HG02870 (cell line): ENCODE measurements around the gene CDH22.

Experiments
- ATAC-seq: cut with Tn5 transposase; IDR thresholded peaks from one replicate; pipeline ENCODE4 v1.9.1; 2021; ENCODE audit warnings: mild to moderate bottlenecking, moderate library complexity; ENCODE audit not compliant: unreplicated experiment

CDH22 gene

GRCh38 chr20:46302106-46302505 lies 6.2 kb downstream of the CDH22 start:
- ATAC-seq = no peak

- no peak for ATAC-seq
Observed at GRCh38 chr20:46300281-46300680, 8.0 kb downstream of the CDH22 start.

- ATAC-seq = no peak
Observed at GRCh38 chr20:46299078-46299477, 9.2 kb downstream of the CDH22 start.

- no peak for ATAC-seq
Observed at GRCh38 chr20:46298374-46298773, 9.9 kb downstream of the CDH22 start.

GRCh38 chr20:46296526-46297250 lies 11.6 kb downstream of the CDH22 start:
- no peak for ATAC-seq

GRCh38 chr20:46293084-46293483 lies 15.2 kb downstream of the CDH22 start:
- ATAC-seq = no peak

- no peak for ATAC-seq
Observed at GRCh38 chr20:46291401-46291800, 16.9 kb downstream of the CDH22 start.

- ATAC-seq = no peak
Observed at GRCh38 chr20:46289432-46289831, 18.9 kb downstream of the CDH22 start.

- ATAC-seq = no peak
Observed at GRCh38 chr20:46286977-46287376, 21.3 kb downstream of the CDH22 start.

- no peak for ATAC-seq
Observed at GRCh38 chr20:46286382-46286781, 21.9 kb downstream of the CDH22 start.

- ATAC-seq = no peak
Observed at GRCh38 chr20:46285740-46286139, 22.6 kb downstream of the CDH22 start.

- ATAC-seq = no peak
Observed at GRCh38 chr20:46285072-46285471, 23.2 kb downstream of the CDH22 start.

- no peak for ATAC-seq
Observed at GRCh38 chr20:46284040-46284427, 24.3 kb downstream of the CDH22 start.

- ATAC-seq = no peak
Observed at GRCh38 chr20:46283426-46284039, 24.8 kb downstream of the CDH22 start.

GRCh38 chr20:46282669-46283068 lies 25.6 kb downstream of the CDH22 start:
- no peak for ATAC-seq

GRCh38 chr20:46279103-46279502 lies 29.2 kb downstream of the CDH22 start:
- ATAC-seq = no peak

- no peak for ATAC-seq
Observed at GRCh38 chr20:46277602-46278001, 30.7 kb downstream of the CDH22 start.

- no peak for ATAC-seq
Observed at GRCh38 chr20:46276531-46276930, 31.8 kb downstream of the CDH22 start.

GRCh38 chr20:46275091-46275490 lies 33.2 kb downstream of the CDH22 start:
- no peak for ATAC-seq

- ATAC-seq = no peak
Observed at GRCh38 chr20:46273717-46274116, 34.6 kb downstream of the CDH22 start.

- no peak for ATAC-seq
Observed at GRCh38 chr20:46272389-46273047, 35.8 kb downstream of the CDH22 start.
